Keratinocyte (primary cell): ENCODE data around the gene SBK2.

Experiments
- CTCF ChIP-seq, 3 experiments: IDR thresholded peaks in 1 of 3; conservative IDR thresholded peaks in 1 of 3; optimal IDR thresholded peaks in 1 of 3; 2 replicates in 2 of 3; 3 replicates in 1 of 3; pipeline versions ENCODE3 to v1.5.1; 2011; ENCODE audit warnings: low read length in 3 of 3, mild to moderate bottlenecking in 3 of 3, moderate library complexity in 2 of 3, control low read depth in 1 of 3, inconsistent platforms in 1 of 3; ENCODE audit not compliant: insufficient read depth in 2 of 3; ENCODE audit errors: extremely low read depth in 1 of 3
- EZH2 ChIP-seq: IDR thresholded peaks from one replicate; pipeline ENCODE4 v1.6.1; 2012; ENCODE audit warnings: inconsistent platforms, mild to moderate bottlenecking, low read length, moderate library complexity

GRCh38 chr19:55482156-55482961, 54.6 kb downstream of the SBK2 start:
- TF ChIP-seq CTCF (optimal IDR thresholded peaks at IDR 0.05 in 1 of 3, IDR thresholded peaks at IDR 0.05 in 1 of 3, conservative IDR thresholded peaks at IDR 0.05 in 1 of 3; ENCODE audit: extremely low read depth in 1 of 3, insufficient read depth in 2 of 3, low read length in 3 of 3) = no peak
- no peak for TF ChIP-seq EZH2
